Measurements from ENCODE around the gene GABARAPL2. TPM values are rescaled to one million over a fixed set of nuclear protein-coding genes. Genes with fewer than 3 reads are reported as not detected.
A peak's percentile ranks its signal among the peaks of the same experiment; 100 is the strongest.
"Not testable (repeated sequence)": the region's sequence is repeated elsewhere in the genome, so short reads cannot be mapped to it uniquely, and the experiment has no call there.

The GABARAPL2 gene
- total RNA-seq, 1 donor from 2014 or later, result 105 TPM

GRCh38 chr16:75590920-75591843 is 25.0 kb downstream of the GABARAPL2 start:
- DNase-seq (ENCODE audit: low read depth), result peak; percentile 14

- not testable (repeated sequence) for DNase-seq (ENCODE audit: low read depth)
Observed at GRCh38 chr16:75591927-75592326, 25.7 kb downstream of the GABARAPL2 start.

GRCh38 chr16:75593308-75593707 is 27.1 kb downstream of the GABARAPL2 start:
- DNase-seq (ENCODE audit: low read depth), result no peak

GRCh38 chr16:75593825-75594820 is 27.9 kb downstream of the GABARAPL2 start:
- no peak for DNase-seq (ENCODE audit: low read depth)

GRCh38 chr16:75599452-75600277 is 33.5 kb downstream of the GABARAPL2 start:
- no peak for DNase-seq (ENCODE audit: low read depth)

- DNase-seq (ENCODE audit: low read depth), result no peak
Observed at GRCh38 chr16:75603241-75603640, 37.1 kb downstream of the GABARAPL2 start.

- no peak for DNase-seq (ENCODE audit: low read depth)
Observed at GRCh38 chr16:75606507-75606906, 40.3 kb downstream of the GABARAPL2 start.

- DNase-seq (ENCODE audit: low read depth), result no peak
Observed at GRCh38 chr16:75614066-75614897, 48.1 kb downstream of the GABARAPL2 start.

- DNase-seq (ENCODE audit: low read depth), result no peak
Observed at GRCh38 chr16:75615619-75616018, 49.4 kb downstream of the GABARAPL2 start.

- no peak for DNase-seq (ENCODE audit: low read depth)
Observed at GRCh38 chr16:75616521-75617010, 50.4 kb downstream of the GABARAPL2 start.

- no peak for DNase-seq (ENCODE audit: low read depth)
Observed at GRCh38 chr16:75617121-75617520, 50.9 kb downstream of the GABARAPL2 start.

GRCh38 chr16:75618780-75619179 is 52.6 kb downstream of the GABARAPL2 start:
- no peak for DNase-seq (ENCODE audit: low read depth)

GRCh38 chr16:75620326-75621169 is 54.4 kb downstream of the GABARAPL2 start:
- no peak for DNase-seq (ENCODE audit: low read depth)

- DNase-seq (ENCODE audit: low read depth), result peak; percentile 51
Observed at GRCh38 chr16:75621170-75621477, 54.9 kb downstream of the GABARAPL2 start.

GRCh38 chr16:75622761-75623605 is 56.8 kb downstream of the GABARAPL2 start, which contains the start of gene ADAT1:
Gene ADAT1 (minus strand): TSS chr16:75623281. CDS start chr16:75620799, 2,482 bp downstream.
- DNase-seq (ENCODE audit: low read depth), result peak; percentile 97

- DNase-seq (ENCODE audit: low read depth), result no peak
Observed at GRCh38 chr16:75624921-75625334, 58.7 kb downstream of the GABARAPL2 start.

GRCh38 chr16:75626806-75627205 is 60.6 kb downstream of the GABARAPL2 start:
- no peak for DNase-seq (ENCODE audit: low read depth)

Measured in myocyte (in vitro differentiated cells).